Endothelial cell of umbilical vein (primary cell): ENCODE results near the gene CD19. TPM values are rescaled to one million over a fixed set of nuclear protein-coding genes. Genes with fewer than 3 reads are reported as not detected.

Experiments used
- BruUV-seq: library from RNA; stranded (reverse); fragments of 400-500 nt; replicated peaks from 2 replicates; lab custom pipeline; 2021; lab: Mats Ljungman, UMichigan
- CTCF ChIA-PET: fragments of 300-600, 350-600 bp; sonication (Branson Sonifier 250); formaldehyde crosslinking; loops from one replicate; lab custom pipeline; 2021; ENCODE audit warnings: antibody characterized with exemption, inconsistent platforms; lab: Charles Lee
- POLR2A ChIA-PET: fragments of 300-600, 350-600 bp; sonication (Branson Sonifier 250); formaldehyde crosslinking; loops from one replicate; lab custom pipeline; 2021; ENCODE audit warnings: antibody characterized with exemption, inconsistent platforms; lab: Charles Lee
- DNase-seq: peaks from one replicate; pipeline ENCODE4 v3.0.0-alpha.2; 2011; ENCODE audit warnings: low read depth, low spot score
- FAIRE-seq: peaks from 2 replicates; lab custom pipeline; 2011; peaks lifted over from hg19 to GRCh38; lab: Jason Lieb, UNC
- H2AFZ ChIP-seq: 2 replicates; pipeline ENCODE4 v1.6.0; 2012; ENCODE audit warnings: low read depth, low read length, control low read depth, inconsistent platforms
- H3K27ac ChIP-seq: 2 replicates; pipeline ENCODE4 v1.5.1; 2011; ENCODE audit warnings: low read depth, mild to moderate bottlenecking, control low read depth, low read length, moderate library complexity; ENCODE audit not compliant: insufficient read depth
- H3K27me3 ChIP-seq, 2 experiments: 2 replicates each; pipeline versions ENCODE4 v1.6.0 to v1.6.1; 2011; ENCODE audit warnings: low read length in 2 of 2, mixed read lengths in 1 of 2; ENCODE audit not compliant: control insufficient read depth in 2 of 2, insufficient read depth in 2 of 2
- H3K36me3 ChIP-seq, 2 experiments: 2 replicates in 1 of 2; 3 replicates in 1 of 2; pipeline ENCODE4 v1.5.1; 2011; ENCODE audit warnings: low read length in 2 of 2, mild to moderate bottlenecking in 1 of 2, moderate library complexity in 1 of 2; ENCODE audit not compliant: control insufficient read depth in 2 of 2, insufficient read depth in 2 of 2; ENCODE audit errors: extremely low read depth in 1 of 2
- H3K4me1 ChIP-seq: 3 replicates; pipeline ENCODE4 v1.5.1; 2011; ENCODE audit warnings: mild to moderate bottlenecking, low read length; ENCODE audit not compliant: control insufficient read depth, insufficient read depth; ENCODE audit errors: extremely low read depth
- H3K4me2 ChIP-seq: 2 replicates; pipeline ENCODE4 v1.6.1; 2011; ENCODE audit warnings: low read length, control low read depth, mixed read lengths; ENCODE audit not compliant: insufficient read depth
- H3K4me3 ChIP-seq, 3 experiments: fragments of 200-600 bp in 1 of 3; sonication (generic), shearing (Covaris generic) in 1 of 3; replicated peaks in 1 of 3; 2 replicates each; pipeline ENCODE4 v1.5.1; 2011 to 2016; ENCODE audit warnings: control low read depth in 3 of 3, low read length in 3 of 3, mild to moderate bottlenecking in 2 of 3, inconsistent platforms in 1 of 3, low read depth in 1 of 3, moderate library complexity in 1 of 3; ENCODE audit not compliant: insufficient read depth in 1 of 3
- H3K79me2 ChIP-seq: 2 replicates; pipeline ENCODE4 v1.6.0; 2012; ENCODE audit warnings: low read length, inconsistent platforms; ENCODE audit not compliant: control insufficient read depth, insufficient read depth
- H3K9ac ChIP-seq: replicated peaks from 2 replicates; pipeline ENCODE3; 2011; ENCODE audit warnings: low read length, control low read depth; ENCODE audit not compliant: insufficient read depth; ENCODE audit errors: extremely low read depth
- H3K9me1 ChIP-seq: replicated peaks from 3 replicates; pipeline ENCODE4 v1.6.0; 2011; ENCODE audit warnings: mild to moderate bottlenecking, low read length; ENCODE audit not compliant: control insufficient read depth, insufficient read depth; ENCODE audit errors: extremely low read depth
- H3K9me3 ChIP-seq: replicated peaks from 2 replicates; pipeline ENCODE4 v1.5.1; 2012; ENCODE audit warnings: low read length, inconsistent platforms; ENCODE audit not compliant: control insufficient read depth, insufficient read depth
- H4K20me1 ChIP-seq: replicated peaks from 2 replicates; pipeline ENCODE3; 2011; ENCODE audit warnings: mild to moderate bottlenecking, low read length; ENCODE audit not compliant: control insufficient read depth, insufficient read depth; ENCODE audit errors: extremely low read depth
- CTCF ChIP-seq, 2 donors: IDR thresholded peaks; 1 replicate in 1 of 2; 2 replicates in 1 of 2; pipeline ENCODE4 v1.5.1; 2011; ENCODE audit warnings: low read length in 2 of 2, mild to moderate bottlenecking in 2 of 2, moderate library complexity in 2 of 2, control low read depth in 1 of 2, inconsistent platforms in 1 of 2, low read depth in 1 of 2; ENCODE audit not compliant: insufficient read depth in 1 of 2; ENCODE audit errors: extremely low read depth in 1 of 2
- EZH2 ChIP-seq: IDR thresholded peaks from 2 replicates; pipeline ENCODE4 v1.6.1; 2012; ENCODE audit warnings: borderline replicate concordance, low read depth, mild to moderate bottlenecking, moderate library complexity, low read length, inconsistent platforms; ENCODE audit not compliant: severe bottlenecking
- FOS ChIP-seq: IDR thresholded peaks from 2 replicates; pipeline ENCODE4 v1.6.1; 2011; ENCODE audit warnings: mild to moderate bottlenecking, low read length, moderate library complexity, borderline replicate concordance; ENCODE audit not compliant: insufficient read depth
- GATA2 ChIP-seq: IDR thresholded peaks from 2 replicates; pipeline ENCODE4 v1.7.0; 2011; ENCODE audit warnings: low read depth, mild to moderate bottlenecking, moderate library complexity, mixed read lengths, low read length; ENCODE audit not compliant: insufficient read length, insufficient read depth
- JUN ChIP-seq: IDR thresholded peaks from 2 replicates; pipeline ENCODE4 v1.6.1; 2011; ENCODE audit warnings: borderline replicate concordance, low read depth; ENCODE audit not compliant: insufficient read length, insufficient read depth
- POLR2A ChIP-seq: IDR thresholded peaks from 2 replicates; pipeline ENCODE4 v1.6.1; 2012; ENCODE audit warnings: low read depth, mild to moderate bottlenecking, control low read depth, low read length
- POLR2AphosphoS5 ChIP-seq: IDR thresholded peaks from 2 replicates; pipeline ENCODE4 v1.6.1; 2012; ENCODE audit warnings: low read depth, mild to moderate bottlenecking, control low read depth, low read length, moderate library complexity; ENCODE audit not compliant: insufficient read depth
- dilution Hi-C: fragments of 300-500 bp; cut with MboI; formaldehyde crosslinking; loops from one replicate; pipeline ENCODE4 v1.15.0; 2019; ENCODE audit warnings: low sequenced_read_pairs; ENCODE audit not compliant: extremely low pct_ligation_motif_present
- intact Hi-C: fragments of 100-400 bp; cut with micrococcal nuclease; formaldehyde crosslinking; loops from one replicate; pipeline ENCODE4 v1.10.0; 2022
- polyA plus RNA-seq, 4 experiments: library from polyadenylated mRNA; depleted of rRNA in 3 of 4; stranded (reverse) in 3 of 4; unstranded in 1 of 4; fragments of >200 nt; gene quantifications; 2 replicates each; pipeline versions ENCODE4 v1.2.1 to v1.2.3, GENCODE V29; 2011 to 2012; ENCODE audit warnings: missing spikeins in 1 of 4
- total RNA-seq: library from RNA; stranded (reverse); gene quantifications from 2 replicates; pipeline ENCODE4 v1.2.3, GENCODE V29; 2021

CD19 gene
- total and polyA plus RNA-seq, 2 donors (not counting 3 experiments of a cell fraction or from before 2014, with no cell fraction given), result 0.06 TPM; not detected in 1

- TF ChIP-seq POLR2A, result no peak
- no peak for TF ChIP-seq CTCF (IDR thresholded peaks at IDR 0.05; ENCODE audit: extremely low read depth in 1 of 2, insufficient read depth in 1 of 2, low read depth in 1 of 2, low read length in 2 of 2)
- TF ChIP-seq POLR2AphosphoS5, result no peak
- no peak for TF ChIP-seq EZH2
- TF ChIP-seq GATA2, result no peak
- TF ChIP-seq JUN, result no peak
- no peak for TF ChIP-seq FOS
- Histone ChIP-seq H3K79me2 (no peaks in the 10 kb centered on the region), H4K20me1 (no peaks in the 10 kb centered on the region), H3K9me3 (no peaks in the 10 kb centered on the region), H3K4me1 (no peaks in the 10 kb centered on the region), H3K4me2 (no peak overlapping the region), H3K27ac (no peak overlapping the region), H3K4me3 (no peak overlapping the region), H3K36me3 (no peaks in the 10 kb centered on the region), H3K27me3 (no peaks in the 10 kb centered on the region), H2AFZ (no peak overlapping the region), H3K9ac (no peak overlapping the region), H3K9me1 (no peaks in the 10 kb centered on the region)
- no peak for DNase-seq
- dilution Hi-C loops, result no loop called here
- intact Hi-C loops, result no loop called here
- FAIRE-seq, result no peak
- CTCF ChIA-PET, result no interaction called here
- BruUV-seq, result no TSS peak
- POLR2A ChIA-PET, result no interaction called here
Observed at GRCh38 chr16:28935346-28935745, 3.6 kb downstream of the CD19 start.
